T-cell (primary cell): Measurements from ENCODE around the gene ZNF674. TPM values are rescaled to one million over a fixed set of nuclear protein-coding genes. Genes with fewer than 3 reads are reported as not detected.

Experiments
- ATAC-seq, 4 experiments: fragments of 200-7000 bp in 3 of 4; fragments of 150-1000 bp in 1 of 4; cut with Tn5 transposase; replicated peaks in 1 of 4; 1 replicate in 3 of 4; 2 replicates in 1 of 4; pipeline ENCODE4 v1.10.0; 2021; ENCODE audit warnings: moderate library complexity in 3 of 4, mild to moderate bottlenecking in 2 of 4, moderate number of reproducible peaks in 1 of 4
- CTCF ChIA-PET, 2 donors: fragments of 300-600 bp; sonication (Branson Sonifier 250); formaldehyde crosslinking; loops; one replicate each; lab custom pipeline; 2022; ENCODE audit warnings: antibody characterized with exemption in 2 of 2; lab: Charles Lee
- POLR2A ChIA-PET, 2 donors: fragments of 300-600 bp; sonication (Branson Sonifier 250); formaldehyde crosslinking; loops; one replicate each; lab custom pipeline; 2022; ENCODE audit warnings: antibody characterized with exemption in 2 of 2; lab: Charles Lee
- DNase-seq, 35 experiments: peaks; one replicate each; pipeline versions ENCODE4 v3.0.0 to v3.0.0-alpha.2; 2013 to 2023
- H3K27ac ChIP-seq: one replicate; pipeline ENCODE4 v1.5.1; 2013; ENCODE audit warnings: low read length
- H3K27me3 ChIP-seq, 2 experiments: replicated peaks in 1 of 2; 1 replicate in 1 of 2; 2 replicates in 1 of 2; pipeline versions ENCODE4 v1.6.1 to v1.7.0; 2013; ENCODE audit warnings: low read length in 1 of 2, mixed read lengths in 1 of 2; ENCODE audit not compliant: control insufficient read depth in 2 of 2, insufficient read depth in 2 of 2; ENCODE audit errors: extremely low read depth in 1 of 2
- H3K36me3 ChIP-seq, 2 donors: 1 replicate in 1 of 2; 2 replicates in 1 of 2; pipeline versions ENCODE4 v1.6.1 to v1.7.0; 2013; ENCODE audit warnings: low read length in 1 of 2; ENCODE audit not compliant: control insufficient read depth in 2 of 2, insufficient read depth in 1 of 2; ENCODE audit errors: extremely low read depth in 1 of 2
- H3K4me1 ChIP-seq, 2 experiments: 1 replicate in 1 of 2; 2 replicates in 1 of 2; pipeline versions ENCODE4 v1.6.1 to v1.7.0; 2013; ENCODE audit warnings: low read length in 2 of 2, mixed read lengths in 1 of 2; ENCODE audit not compliant: insufficient read depth in 2 of 2, control insufficient read depth in 1 of 2; ENCODE audit errors: extremely low read depth in 1 of 2
- H3K4me3 ChIP-seq, 2 donors: 1 replicate in 1 of 2; 2 replicates in 1 of 2; pipeline versions ENCODE4 v1.5.1 to v1.7.0; 2013; ENCODE audit warnings: mild to moderate bottlenecking in 2 of 2, low read length in 1 of 2, moderate library complexity in 1 of 2; ENCODE audit not compliant: control insufficient read depth in 1 of 2; ENCODE audit errors: extremely low read depth in 1 of 2
- H3K9me3 ChIP-seq: 2 replicates; pipeline ENCODE4 v1.7.0; 2013
- H3K27ac Mint-ChIP-seq, 2 donors: one replicate each; pipeline ENCODE4 v1.8.0; 2020 to 2021; ENCODE audit warnings: mild to moderate bottlenecking in 2 of 2, mixed read lengths in 2 of 2
- H3K27me3 Mint-ChIP-seq, 2 donors: one replicate each; pipeline ENCODE4 v1.8.0; 2021 to 2022; ENCODE audit warnings: mixed read lengths in 2 of 2
- H3K36me3 Mint-ChIP-seq: one replicate; pipeline ENCODE4 v1.8.0; 2021; ENCODE audit warnings: mixed read lengths
- H3K4me1 Mint-ChIP-seq, 3 donors: one replicate each; pipeline ENCODE4 v1.8.0; 2020 to 2022; ENCODE audit warnings: mixed read lengths in 3 of 3, mild to moderate bottlenecking in 1 of 3
- H3K4me3 Mint-ChIP-seq, 3 donors: one replicate each; pipeline ENCODE4 v1.8.0; 2020 to 2022; ENCODE audit warnings: mild to moderate bottlenecking in 3 of 3, mixed read lengths in 3 of 3, moderate library complexity in 3 of 3
- H3K9me3 Mint-ChIP-seq, 3 donors: one replicate each; pipeline ENCODE4 v1.8.0; 2020 to 2022; ENCODE audit warnings: mixed read lengths in 3 of 3
- WGBS: methylation state at CpG from one replicate; pipeline ENCODE4 v1.1.5; 2013; ENCODE audit warnings: missing lambda C conversion rate; ENCODE audit not compliant: insufficient coverage; 5-methylcytosine and 5-hydroxymethylcytosine counted together
- total RNA-seq, 35 experiments: library from RNA in 6 of 35; stranded (reverse) in 6 of 35; fragments of 120-200 nt in 1 of 35; gene quantifications; one replicate each; pipeline versions ENCODE4 v1.2.1 to v1.2.4 and lab custom pipeline; 2013 to 2026

ZNF674 gene
- total RNA-seq, 5 donors from 2014 or later (not counting 1 experiment from before 2014, with no cell fraction given) = 3.2 to 5.5 (median 4.6) TPM

DNA sequence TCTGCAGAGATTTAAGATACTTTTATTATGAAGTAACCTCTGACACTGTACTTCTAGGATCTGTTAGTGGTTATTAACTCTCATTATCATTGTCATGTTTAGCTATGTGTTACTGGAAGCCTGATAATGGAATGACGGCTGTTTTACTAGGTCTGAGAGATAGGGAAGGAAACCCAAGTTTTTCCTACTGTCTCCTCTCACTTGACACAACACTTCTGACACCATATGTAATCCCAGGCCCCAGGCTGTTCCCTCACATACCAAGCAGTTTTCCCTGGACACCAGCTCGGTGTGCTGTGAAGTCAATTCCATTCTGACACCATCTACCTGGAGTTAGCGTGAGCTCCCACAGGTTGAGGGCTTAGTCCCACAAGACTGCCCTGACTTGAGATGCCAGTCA, 85.6 kb downstream of the ZNF674 start:
- H3K4me1 Mint-ChIP-seq = peaks cover 7 to 24% (median 10%) of the 10 kb centered on the region in 3 donors
- DNase-seq (no peak), ATAC-seq (no peak)
- Histone ChIP-seq H3K4me3 (no peak overlapping the region), H3K9me3 (no peaks in the 10 kb centered on the region), H3K27ac (no peak overlapping the region), H3K4me1 (peaks cover 0 to 5% of the 10 kb centered on the region in 2 experiments), H3K36me3 (peaks cover 0 to 24% of the 10 kb centered on the region in 2 donors), H3K27me3 (no peaks in the 10 kb centered on the region)
- ChIA-PET POLR2A (no interaction called here), CTCF (no interaction called here)
- WGBS = no CpG with 5 or more reads among the region's 3 CpGs
- no peak overlapping the region for H3K27ac Mint-ChIP-seq
- H3K9me3 Mint-ChIP-seq = no peaks in the 10 kb centered on the region
- H3K36me3 Mint-ChIP-seq = peaks cover 31% of the 10 kb centered on the region
- peaks cover 0 to 4% of the 10 kb centered on the region in 2 donors for H3K27me3 Mint-ChIP-seq
- H3K4me3 Mint-ChIP-seq = no peak overlapping the region

- Mint-ChIP-seq H3K27ac (no peak overlapping the region), H3K27me3 (peaks cover 0 to 7% of the 10 kb centered on the region in 2 donors), H3K4me1 (peaks cover 3 to 24% (median 11%) of the 10 kb centered on the region in 3 donors), H3K4me3 (no peak overlapping the region), H3K9me3 (no peaks in the 10 kb centered on the region), H3K36me3 (peaks cover 32% of the 10 kb centered on the region)
- Histone ChIP-seq H3K36me3 (peaks cover 0 to 25% of the 10 kb centered on the region in 2 donors), H3K4me1 (peaks cover 0 to under 1% of the 10 kb centered on the region in 2 experiments), H3K9me3 (no peaks in the 10 kb centered on the region), H3K27ac (no peak overlapping the region), H3K4me3 (no peak overlapping the region), H3K27me3 (no peaks in the 10 kb centered on the region)
- WGBS = no CpG with 5 or more reads among the region's 3 CpGs
- POLR2A ChIA-PET = interaction anchor here in 1 of 2 donors (0.5 kb wide), 1 partner anchor 44 kb away, joined by 5 read pairs; no protein-coding TSS in a partner anchor
- DNase-seq (no peak), ATAC-seq (no peak)
- CTCF ChIA-PET = interaction anchor here in 1 of 2 donors (0.5 kb wide), 1 partner anchor 30 kb away, joined by 5 read pairs; no protein-coding TSS in a partner anchor
Measured at GRCh38 chrX:46456125-46456922, 88.9 kb downstream of the ZNF674 start.

Other genes with a start within 250 kb of the ZNF674 start
- 1 to 10 TPM; 3.3 to 8.0 (median 6.4) TPM for gene CHST7, start 28.3 kb upstream of the ZNF674 start, total RNA-seq
- gene SLC9A7, start 213.7 kb upstream of the ZNF674 start, total RNA-seq = 1 to 10 TPM; 2.3 to 6.3 (median 3.7) TPM